ENCODE measurements around the gene NAALADL2. TPM values are rescaled to one million over a fixed set of nuclear protein-coding genes. Genes with fewer than 3 reads are reported as not detected.
A peak's percentile ranks its signal among the peaks of the same experiment; 100 is the strongest.

The NAALADL2 gene
- total and polyA plus RNA-seq, 2 of the 4 experiments (the other 2 are of a cell fraction), result 3.8 to 19.2 TPM

- H3K27me3 ChIP-seq (ENCODE audit: control insufficient read depth, insufficient read depth, low read length), result no peaks in the 10 kb centered on the region
- H2BK15ac ChIP-seq (ENCODE audit: low read depth, low read length), result no peak overlapping the region
- in situ Hi-C loops (cut with MboI; ENCODE audit: low sequenced_read_pairs) (no loop called here), intact Hi-C loops (cut with micrococcal nuclease) (no loop called here), dilution Hi-C loops (cut with HindIII; ENCODE audit: low sequenced_read_pairs, unreplicated experiment) (no loop called here)
- peak; percentile 87 for DNase-seq
- BruUV-seq (replicated peaks), result no TSS peak
- H3K4ac ChIP-seq (ENCODE audit: low read depth, low read length), result no peak overlapping the region
- H3K18ac ChIP-seq (ENCODE audit: low read depth, low read length), result no peak overlapping the region
- no peak overlapping the region for H3K23ac ChIP-seq (ENCODE audit: low read depth, low read length)
- WGBS, 2 experiments (ENCODE audit: extremely low coverage in 2 of 2, insufficient read length in 1 of 2), result no CpG with 5 or more reads among the region's 2 CpGs
- H3K9me3 ChIP-seq (ENCODE audit: control insufficient read depth, insufficient read depth, low read length), result no peaks in the 10 kb centered on the region
- TF ChIP-seq SMC3 (IDR thresholded peaks at IDR 0.05; ENCODE audit: low read depth, low read length) (no peak), BHLHE40 (IDR thresholded peaks at IDR 0.05; ENCODE audit: low read depth, low read length) (no peak; the same call in 1 of the 2 replicates), FOS (IDR thresholded peaks at IDR 0.05; ENCODE audit: low read depth, low read length) (0 out of 2 replicates have a peak, but pooled peaks have one; percentile 55)
- H3K4me1 ChIP-seq (ENCODE audit: control insufficient read depth, insufficient read depth, low read length), result no peaks in the 10 kb centered on the region
- ChIA-PET POLR2A (ENCODE audit: unreplicated experiment) (no interaction called here), CTCF (no interaction called here)
- no peaks in the 10 kb centered on the region for H3K36me3 ChIP-seq (ENCODE audit: control insufficient read depth, insufficient read depth, low read length)
- H3K4me3 ChIP-seq (ENCODE audit: insufficient read depth, low read depth, low read length), result no peak overlapping the region
- no peak overlapping the region for H3K9ac ChIP-seq (ENCODE audit: low read depth, low read length)
- no peak overlapping the region for H4K5ac ChIP-seq (ENCODE audit: low read depth, low read length)
- H3K56ac ChIP-seq (ENCODE audit: extremely low read depth, insufficient read depth, low read length), result no peak overlapping the region
- peak; percentile 88 for ATAC-seq (ENCODE audit: low read depth)
- H2BK20ac ChIP-seq (ENCODE audit: low read depth, low read length), result peak overlapping the region; percentile 91; the same call in 1 of the 2 replicates
- H2AK9ac ChIP-seq (replicated peaks; ENCODE audit: low read depth, low read length, poor library complexity), result no peak overlapping the region
- no peaks in the 10 kb centered on the region for H4K20me1 ChIP-seq (ENCODE audit: insufficient read depth, low read length)
- peak overlapping the region; percentile 82 for H2BK5ac ChIP-seq (ENCODE audit: low read depth, low read length, poor library complexity, severe bottlenecking)
- H4K8ac ChIP-seq (ENCODE audit: low read depth in 2 of 2, low read length in 2 of 2), result no peak overlapping the region; a peak in 1 of 4 replicates
- no peak overlapping the region for H2AK5ac ChIP-seq (ENCODE audit: low read depth, low read length)
- peak overlapping the region; percentile 92; the same call in 1 of the 2 replicates for H2BK120ac ChIP-seq (ENCODE audit: low read depth, low read length)
- no peak overlapping the region for H3K14ac ChIP-seq (replicated peaks; ENCODE audit: low read depth, low read length)
- H2AFZ ChIP-seq (replicated peaks; ENCODE audit: low read length, poor library complexity), result no peak overlapping the region
- H3K27ac ChIP-seq (ENCODE audit: insufficient read depth, low read length), result peak overlapping the region; percentile 63; the same call in 1 of the 2 replicates
- H3K9me1 ChIP-seq (ENCODE audit: insufficient read depth, low read length), result no peaks in the 10 kb centered on the region; the same call in 1 of the 2 replicates
- no peaks in the 10 kb centered on the region for H3K79me1 ChIP-seq (ENCODE audit: low read depth in 1 of 2, low read length in 2 of 2)
- no peak overlapping the region for H4K91ac ChIP-seq (ENCODE audit: insufficient read depth, low read depth, low read length)
- no peak overlapping the region; the same call in 1 of the 2 replicates for H3K4me2 ChIP-seq (ENCODE audit: low read depth, low read length)
Measured at GRCh38 chr3:175585898-175586297, 726.8 kb downstream of the NAALADL2 start.

All from IMR-90 (cell line).